IMR-90 (cell line): Measurements from ENCODE around the gene GLRX2. TPM values are rescaled to one million over a fixed set of nuclear protein-coding genes. Genes with fewer than 3 reads are reported as not detected.

Experiments
- ATAC-seq: fragments of 200-7000 bp; cut with Tn5 transposase; 2 replicates; pipeline ENCODE4 v1.9.1; 2020; ENCODE audit warnings: low read depth, mild to moderate bottlenecking, moderate library complexity
- BruUV-seq: library from RNA; stranded (reverse); fragments of 400-500 nt; replicated peaks from 2 replicates; lab custom pipeline; 2021; lab: Mats Ljungman, UMichigan
- CTCF ChIA-PET: fragments of 300-600 bp; formaldehyde crosslinking; extraction: SDS; loops from one replicate; lab custom pipeline; 2021; ENCODE audit warnings: antibody characterized with exemption; lab: Yijun Ruan, JAX
- POLR2A ChIA-PET: fragments of 300-600 bp; sonication (Branson Sonifier 250); formaldehyde crosslinking; loops from one replicate; lab custom pipeline; 2022; ENCODE audit warnings: antibody characterized with exemption; ENCODE audit not compliant: unreplicated experiment; lab: Charles Lee
- DNase-seq: peaks from one replicate; pipeline ENCODE4 v3.0.0; 2013
- H2AFZ ChIP-seq: replicated peaks from 2 replicates; pipeline ENCODE3; 2013; ENCODE audit warnings: low read length, mild to moderate bottlenecking; ENCODE audit not compliant: poor library complexity
- H2AK5ac ChIP-seq: 2 replicates; pipeline ENCODE4 v1.6.1; 2013; ENCODE audit warnings: low read depth, low read length, inconsistent platforms
- H2AK9ac ChIP-seq: replicated peaks from 2 replicates; pipeline ENCODE3; 2013; ENCODE audit warnings: mild to moderate bottlenecking, low read depth, low read length, moderate library complexity; ENCODE audit not compliant: poor library complexity
- H2BK120ac ChIP-seq: 2 replicates; pipeline ENCODE4 v1.6.1; 2013; ENCODE audit warnings: low read depth, low read length, inconsistent platforms
- H2BK15ac ChIP-seq: 3 replicates; pipeline ENCODE4 v1.6.1; 2013; ENCODE audit warnings: low read depth, low read length, inconsistent platforms
- H2BK20ac ChIP-seq: 2 replicates; pipeline ENCODE4 v1.6.1; 2013; ENCODE audit warnings: low read depth, mild to moderate bottlenecking, inconsistent platforms, low read length, moderate library complexity
- H2BK5ac ChIP-seq: 2 replicates; pipeline ENCODE4 v1.6.1; 2013; ENCODE audit warnings: mild to moderate bottlenecking, low read depth, low read length, inconsistent platforms; ENCODE audit not compliant: poor library complexity, severe bottlenecking
- H3K14ac ChIP-seq: replicated peaks from 2 replicates; pipeline ENCODE4 v1.6.1; 2013; ENCODE audit warnings: low read depth, low read length, inconsistent platforms
- H3K18ac ChIP-seq: 2 replicates; pipeline ENCODE4 v1.6.1; 2013; ENCODE audit warnings: low read depth, low read length, control low read depth
- H3K23ac ChIP-seq: 2 replicates; pipeline ENCODE4 v1.6.1; 2013; ENCODE audit warnings: low read depth, low read length, inconsistent platforms
- H3K27ac ChIP-seq: 2 replicates; pipeline ENCODE4 v1.5.1; 2013; ENCODE audit warnings: mild to moderate bottlenecking, control low read depth, low read length; ENCODE audit not compliant: insufficient read depth
- H3K27me3 ChIP-seq: 2 replicates; pipeline ENCODE4 v1.6.1; 2013; ENCODE audit warnings: low read length; ENCODE audit not compliant: control insufficient read depth, insufficient read depth
- H3K36me3 ChIP-seq: 2 replicates; pipeline ENCODE4 v1.6.1; 2013; ENCODE audit warnings: low read length, mixed read lengths; ENCODE audit not compliant: control insufficient read depth, insufficient read depth
- H3K4ac ChIP-seq: 2 replicates; pipeline ENCODE4 v1.6.1; 2013; ENCODE audit warnings: low read depth, low read length, inconsistent platforms
- H3K4me1 ChIP-seq: 2 replicates; pipeline ENCODE4 v1.6.1; 2013; ENCODE audit warnings: low read length, mixed read lengths; ENCODE audit not compliant: control insufficient read depth, insufficient read depth
- H3K4me2 ChIP-seq: 2 replicates; pipeline ENCODE4 v1.6.1; 2013; ENCODE audit warnings: low read depth, mild to moderate bottlenecking, control low read depth, low read length, moderate library complexity
- H3K4me3 ChIP-seq: 2 replicates; pipeline ENCODE4 v1.5.1; 2013; ENCODE audit warnings: low read depth, mild to moderate bottlenecking, control low read depth, low read length, moderate library complexity; ENCODE audit not compliant: insufficient read depth
- H3K56ac ChIP-seq: 2 replicates; pipeline ENCODE4 v1.6.1; 2013; ENCODE audit warnings: low read length, inconsistent platforms; ENCODE audit not compliant: insufficient read depth; ENCODE audit errors: extremely low read depth
- H3K79me1 ChIP-seq, 2 experiments: 2 replicates each; pipeline ENCODE4 v1.6.1; 2013; ENCODE audit warnings: low read length in 2 of 2, inconsistent platforms in 1 of 2, low read depth in 1 of 2
- H3K9ac ChIP-seq: 2 replicates; pipeline ENCODE4 v1.6.1; 2013; ENCODE audit warnings: low read depth, low read length, control low read depth
- H3K9me1 ChIP-seq: 2 replicates; pipeline ENCODE4 v1.6.1; 2013; ENCODE audit warnings: low read length, inconsistent platforms; ENCODE audit not compliant: insufficient read depth
- H3K9me3 ChIP-seq: 2 replicates; pipeline ENCODE4 v1.6.1; 2013; ENCODE audit warnings: low read length; ENCODE audit not compliant: control insufficient read depth, insufficient read depth
- H4K20me1 ChIP-seq: 2 replicates; pipeline ENCODE4 v1.6.1; 2013; ENCODE audit warnings: low read length, inconsistent platforms; ENCODE audit not compliant: insufficient read depth
- H4K5ac ChIP-seq: 2 replicates; pipeline ENCODE4 v1.6.1; 2013; ENCODE audit warnings: mild to moderate bottlenecking, low read depth, low read length, control low read depth
- H4K8ac ChIP-seq, 2 experiments: 2 replicates each; pipeline ENCODE4 v1.6.1; 2013; ENCODE audit warnings: low read depth in 2 of 2, low read length in 2 of 2, control low read depth in 1 of 2, inconsistent platforms in 1 of 2
- H4K91ac ChIP-seq: 2 replicates; pipeline ENCODE4 v1.6.1; 2013; ENCODE audit warnings: low read depth, low read length, inconsistent platforms; ENCODE audit not compliant: insufficient read depth
- BHLHE40 ChIP-seq: fragments of 150-350 bp; IDR thresholded peaks from 2 replicates; pipeline ENCODE4 v1.6.1; 2016; ENCODE audit warnings: mild to moderate bottlenecking, low read depth, low read length
- CEBPB ChIP-seq: IDR thresholded peaks from 2 replicates; pipeline ENCODE4 v1.6.1; 2012; ENCODE audit warnings: low read depth, low read length, improper control_type of control experiment
- MAZ ChIP-seq: IDR thresholded peaks from 2 replicates; pipeline ENCODE4 v1.6.1; 2012; ENCODE audit warnings: low read depth, mild to moderate bottlenecking, low read length, improper control_type of control experiment, moderate library complexity, borderline replicate concordance
- WGBS, 2 experiments: methylation state at CpG; one replicate each; pipeline versions ENCODE4 v1.1.5 to v1.1.7; 2013; ENCODE audit warnings: missing lambda C conversion rate in 2 of 2; ENCODE audit not compliant: insufficient read length in 1 of 2; ENCODE audit errors: extremely low coverage in 2 of 2; 5-methylcytosine and 5-hydroxymethylcytosine counted together
- dilution Hi-C: fragments of 300-500 bp; cut with HindIII; formaldehyde crosslinking; loops from one replicate; pipeline ENCODE4 v1.14.3; 2018; ENCODE audit warnings: low sequenced_read_pairs; ENCODE audit not compliant: unreplicated experiment
- in situ Hi-C: fragments of 300-500 bp; cut with MboI; formaldehyde crosslinking; loops from 3 replicates; pipeline ENCODE4 v1.14.3; 2019; ENCODE audit warnings: low sequenced_read_pairs, inconsistent platforms, mixed read lengths
- intact Hi-C: fragments of 100-400 bp; cut with micrococcal nuclease; formaldehyde crosslinking; loops from 2 replicates; pipeline ENCODE4 v1.10.0; 2022
- polyA plus RNA-seq, 3 experiments: library from polyadenylated mRNA; depleted of rRNA; stranded (reverse); fragments of >200 nt; gene quantifications; 2 replicates each; pipeline ENCODE4 v1.2.3, GENCODE V29; 2012; ENCODE audit warnings: low replicate concordance in 1 of 3
- total RNA-seq: library from RNA; depleted of rRNA; stranded (reverse); fragments of >200 nt; gene quantifications from 2 replicates; pipeline ENCODE4 v1.2.3, GENCODE V29; 2012
- TF ChIP-seq, protein P1 (sequence below): conservative IDR thresholded peaks from 2 replicates; pipeline ENCODE4 v1.5.1; 2012; ENCODE audit warnings: mild to moderate bottlenecking, low read depth, low read length, improper control_type of control experiment
- TF ChIP-seq, protein P2 (sequence below): fragments of 150-350 bp; IDR thresholded peaks from 2 replicates; pipeline ENCODE4 v1.6.1; 2016; ENCODE audit warnings: low read depth, mild to moderate bottlenecking, low read length, moderate library complexity, borderline replicate concordance

GLRX2 gene
- total and polyA plus RNA-seq, 2 of the 4 experiments (the other 2 are of a cell fraction): 2.0 to 15.9 TPM

DNA sequence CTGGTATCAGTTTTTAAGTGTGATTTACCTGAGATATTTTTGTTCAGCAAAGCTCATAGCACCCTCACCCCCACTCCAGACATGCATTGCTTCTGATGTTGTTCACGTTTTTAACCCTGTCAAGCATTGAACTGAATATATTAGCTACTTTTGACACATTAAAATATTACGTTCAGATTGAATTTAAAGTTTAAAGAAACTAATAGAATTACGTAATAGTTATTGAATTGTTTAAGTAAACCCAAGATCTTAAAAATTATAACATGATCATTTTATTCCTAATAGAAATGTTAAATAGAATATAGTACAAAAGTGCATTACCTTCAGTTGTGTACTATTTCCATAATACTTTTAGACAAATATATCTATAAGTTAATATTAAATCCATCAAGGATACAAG, 18.9 kb downstream of the GLRX2 start:
- Histone ChIP-seq H4K5ac (no peak overlapping the region), H3K27me3 (no peaks in the 10 kb centered on the region), H3K36me3 (peaks cover 20% of the 10 kb centered on the region), H2BK15ac (no peak overlapping the region), H3K14ac (no peak overlapping the region), H3K4me2 (no peak overlapping the region), H3K23ac (no peak overlapping the region), H3K79me1 (no peaks in the 10 kb centered on the region), H3K9ac (no peak overlapping the region), H2BK20ac (no peak overlapping the region), H2BK120ac (no peak overlapping the region), H2AK9ac (no peak overlapping the region), H3K9me3 (no peaks in the 10 kb centered on the region), H4K91ac (no peak overlapping the region), H3K56ac (no peak overlapping the region), H4K20me1 (no peaks in the 10 kb centered on the region), H4K8ac (no peak overlapping the region), H3K4me1 (no peaks in the 10 kb centered on the region), H2AK5ac (no peak overlapping the region), H2BK5ac (no peak overlapping the region), H2AFZ (no peak overlapping the region), H3K18ac (no peak overlapping the region), H3K27ac (no peak overlapping the region), H3K4me3 (no peak overlapping the region), H3K9me1 (no peaks in the 10 kb centered on the region), H3K4ac (no peak overlapping the region)
- intact Hi-C loops (no loop called here), dilution Hi-C loops (no loop called here), in situ Hi-C loops (no loop called here)
- TF ChIP-seq, protein P1, sequence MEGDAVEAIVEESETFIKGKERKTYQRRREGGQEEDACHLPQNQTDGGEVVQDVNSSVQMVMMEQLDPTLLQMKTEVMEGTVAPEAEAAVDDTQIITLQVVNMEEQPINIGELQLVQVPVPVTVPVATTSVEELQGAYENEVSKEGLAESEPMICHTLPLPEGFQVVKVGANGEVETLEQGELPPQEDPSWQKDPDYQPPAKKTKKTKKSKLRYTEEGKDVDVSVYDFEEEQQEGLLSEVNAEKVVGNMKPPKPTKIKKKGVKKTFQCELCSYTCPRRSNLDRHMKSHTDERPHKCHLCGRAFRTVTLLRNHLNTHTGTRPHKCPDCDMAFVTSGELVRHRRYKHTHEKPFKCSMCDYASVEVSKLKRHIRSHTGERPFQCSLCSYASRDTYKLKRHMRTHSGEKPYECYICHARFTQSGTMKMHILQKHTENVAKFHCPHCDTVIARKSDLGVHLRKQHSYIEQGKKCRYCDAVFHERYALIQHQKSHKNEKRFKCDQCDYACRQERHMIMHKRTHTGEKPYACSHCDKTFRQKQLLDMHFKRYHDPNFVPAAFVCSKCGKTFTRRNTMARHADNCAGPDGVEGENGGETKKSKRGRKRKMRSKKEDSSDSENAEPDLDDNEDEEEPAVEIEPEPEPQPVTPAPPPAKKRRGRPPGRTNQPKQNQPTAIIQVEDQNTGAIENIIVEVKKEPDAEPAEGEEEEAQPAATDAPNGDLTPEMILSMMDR: no peak
- no peak for TF ChIP-seq MAZ
- peak; percentile 58 for TF ChIP-seq CEBPB
- TF ChIP-seq, protein P2, sequence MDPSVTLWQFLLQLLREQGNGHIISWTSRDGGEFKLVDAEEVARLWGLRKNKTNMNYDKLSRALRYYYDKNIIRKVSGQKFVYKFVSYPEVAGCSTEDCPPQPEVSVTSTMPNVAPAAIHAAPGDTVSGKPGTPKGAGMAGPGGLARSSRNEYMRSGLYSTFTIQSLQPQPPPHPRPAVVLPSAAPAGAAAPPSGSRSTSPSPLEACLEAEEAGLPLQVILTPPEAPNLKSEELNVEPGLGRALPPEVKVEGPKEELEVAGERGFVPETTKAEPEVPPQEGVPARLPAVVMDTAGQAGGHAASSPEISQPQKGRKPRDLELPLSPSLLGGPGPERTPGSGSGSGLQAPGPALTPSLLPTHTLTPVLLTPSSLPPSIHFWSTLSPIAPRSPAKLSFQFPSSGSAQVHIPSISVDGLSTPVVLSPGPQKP: no peak
- no peak for TF ChIP-seq BHLHE40
- CTCF ChIA-PET: no interaction called here
- no TSS peak for BruUV-seq
- no CpG with 5 or more reads among the region's 3 CpGs for WGBS, 2 experiments
- ATAC-seq (no peak), DNase-seq (no peak)
- POLR2A ChIA-PET: no interaction called here
